H9 (cell line): ENCODE data around the gene C1S. TPM values are rescaled to one million over a fixed set of nuclear protein-coding genes. Genes with fewer than 3 reads are reported as not detected.

Experiments
- DNase-seq: peaks from one replicate; pipeline ENCODE4 v3.0.0-alpha.2; 2017
- H2AFZ ChIP-seq: one replicate; pipeline ENCODE4 v1.6.1; 2013; ENCODE audit warnings: mild to moderate bottlenecking, low read length, control low read depth, moderate library complexity
- H2AK5ac ChIP-seq: 2 replicates; pipeline ENCODE4 v1.6.1; 2013; ENCODE audit warnings: low read length, control low read depth, mixed read lengths; ENCODE audit not compliant: insufficient read length
- H2BK120ac ChIP-seq: one replicate; pipeline ENCODE4 v1.6.1; 2013; ENCODE audit warnings: low read depth, mild to moderate bottlenecking, low read length, control low read depth, inconsistent platforms; ENCODE audit not compliant: poor library complexity, severe bottlenecking
- H2BK12ac ChIP-seq: 2 replicates; pipeline ENCODE4 v1.6.1; 2013; ENCODE audit warnings: low read length, control low read depth, mixed read lengths, low read depth; ENCODE audit not compliant: insufficient read length
- H2BK15ac ChIP-seq: 2 replicates; pipeline ENCODE4 v1.6.1; 2013; ENCODE audit warnings: low read depth, low read length, control low read depth
- H2BK20ac ChIP-seq: one replicate; pipeline ENCODE4 v1.6.1; 2013; ENCODE audit warnings: low read depth, mild to moderate bottlenecking, low read length, control low read depth, inconsistent platforms; ENCODE audit not compliant: poor library complexity, severe bottlenecking
- H2BK5ac ChIP-seq: 2 replicates; pipeline ENCODE4 v1.6.1; 2013; ENCODE audit warnings: low read length, control low read depth, mixed read lengths; ENCODE audit not compliant: insufficient read length
- H3K14ac ChIP-seq: 2 replicates; pipeline ENCODE4 v1.6.1; 2013; ENCODE audit warnings: low read length, control low read depth; ENCODE audit not compliant: insufficient read depth
- H3K18ac ChIP-seq: 2 replicates; pipeline ENCODE4 v1.6.1; 2013; ENCODE audit warnings: low read depth, mild to moderate bottlenecking, mixed read lengths, low read length, control low read depth; ENCODE audit not compliant: insufficient read length
- H3K23ac ChIP-seq: 2 replicates; pipeline ENCODE4 v1.6.1; 2013; ENCODE audit warnings: low read length, control low read depth, mixed read lengths, low read depth; ENCODE audit not compliant: insufficient read length
- H3K23me2 ChIP-seq: 2 replicates; pipeline ENCODE4 v1.6.1; 2013; ENCODE audit warnings: low read depth, mild to moderate bottlenecking, mixed read lengths, low read length, control low read depth; ENCODE audit not compliant: insufficient read length, poor library complexity, severe bottlenecking
- H3K27ac ChIP-seq: 2 replicates; pipeline ENCODE4 v1.5.1; 2013; ENCODE audit warnings: low read length, control low read depth, mixed read lengths, low read depth; ENCODE audit not compliant: insufficient read length
- H3K27me3 ChIP-seq: 2 replicates; pipeline ENCODE4 v1.6.1; 2013; ENCODE audit warnings: low read length, control low read depth, inconsistent platforms; ENCODE audit not compliant: insufficient read depth
- H3K4ac ChIP-seq: 2 replicates; pipeline ENCODE4 v1.6.1; 2013; ENCODE audit warnings: low read depth, mild to moderate bottlenecking, control low read depth, inconsistent platforms, low read length, moderate library complexity
- H3K4me1 ChIP-seq: 2 replicates; pipeline ENCODE4 v1.6.1; 2013; ENCODE audit warnings: low read length, control low read depth, inconsistent platforms; ENCODE audit not compliant: insufficient read depth
- H3K4me2 ChIP-seq: 2 replicates; pipeline ENCODE4 v1.6.1; 2013; ENCODE audit warnings: low read length, control low read depth, mixed read lengths; ENCODE audit not compliant: insufficient read length, insufficient read depth
- H3K56ac ChIP-seq: 2 replicates; pipeline ENCODE4 v1.6.1; 2013; ENCODE audit warnings: low read depth, mild to moderate bottlenecking, mixed read lengths, low read length, control low read depth; ENCODE audit not compliant: insufficient read length
- H3K79me1 ChIP-seq: 2 replicates; pipeline ENCODE4 v1.6.1; 2013; ENCODE audit warnings: low read depth, mild to moderate bottlenecking, moderate library complexity, low read length, control low read depth, inconsistent platforms; ENCODE audit not compliant: insufficient read depth, poor library complexity, severe bottlenecking
- H3K79me2 ChIP-seq: 2 replicates; pipeline ENCODE4 v1.6.1; 2013; ENCODE audit warnings: low read length, control low read depth, inconsistent platforms; ENCODE audit not compliant: insufficient read depth
- H3K9ac ChIP-seq: 2 replicates; pipeline ENCODE4 v1.6.1; 2013; ENCODE audit warnings: low read length, control low read depth, mixed read lengths; ENCODE audit not compliant: insufficient read length; ENCODE audit errors: extremely low read depth
- H3K9me3 ChIP-seq: one replicate; pipeline ENCODE4 v1.6.1; 2013; ENCODE audit warnings: low read depth, low read length, inconsistent platforms; ENCODE audit not compliant: control insufficient read depth
- H3T11ph ChIP-seq: one replicate; pipeline ENCODE4 v1.6.1; 2013; ENCODE audit warnings: mild to moderate bottlenecking, low read length, control low read depth, inconsistent platforms
- H4K20me1 ChIP-seq: one replicate; pipeline ENCODE4 v1.6.1; 2013; ENCODE audit not compliant: control insufficient read depth, insufficient read length, insufficient read depth
- H4K5ac ChIP-seq: 2 replicates; pipeline ENCODE4 v1.6.1; 2013; ENCODE audit warnings: low read depth, mild to moderate bottlenecking, mixed read lengths, low read length, control low read depth; ENCODE audit not compliant: insufficient read length
- H4K8ac ChIP-seq: replicated peaks from 2 replicates; pipeline ENCODE4 v1.6.1; 2013; ENCODE audit warnings: low read length, control low read depth, mixed read lengths, low read depth; ENCODE audit not compliant: insufficient read length
- H4K91ac ChIP-seq: 2 replicates; pipeline ENCODE4 v1.6.1; 2013; ENCODE audit warnings: low read depth, mild to moderate bottlenecking, moderate library complexity, mixed read lengths, low read length, control low read depth; ENCODE audit not compliant: insufficient read length
- H3K27ac Mint-ChIP-seq, 3 experiments: 2 replicates in 2 of 3; 3 replicates in 1 of 3; pipeline ENCODE4 v1.8.0; 2020 to 2021; ENCODE audit warnings: mixed read lengths in 3 of 3, mild to moderate bottlenecking in 1 of 3, moderate library complexity in 1 of 3
- H3K27me3 Mint-ChIP-seq: 2 replicates; pipeline ENCODE4 v1.8.0; 2021; ENCODE audit warnings: low read depth, mild to moderate bottlenecking, moderate library complexity, mixed read lengths
- H3K36me3 Mint-ChIP-seq, 3 experiments: 2 replicates in 2 of 3; 3 replicates in 1 of 3; pipeline ENCODE4 v1.8.0; 2020 to 2021; ENCODE audit warnings: low read depth in 3 of 3, mixed read lengths in 3 of 3; ENCODE audit not compliant: insufficient read depth in 1 of 3
- H3K4me1 Mint-ChIP-seq, 2 experiments: 2 replicates each; pipeline ENCODE4 v1.8.0; 2020; ENCODE audit warnings: mixed read lengths in 2 of 2
- H3K4me3 Mint-ChIP-seq, 2 experiments: 2 replicates in 1 of 2; 3 replicates in 1 of 2; pipeline ENCODE4 v1.8.0; 2020 to 2021; ENCODE audit warnings: mild to moderate bottlenecking in 2 of 2, mixed read lengths in 2 of 2, moderate library complexity in 1 of 2
- H3K9me3 Mint-ChIP-seq, 2 experiments: 2 replicates in 1 of 2; 3 replicates in 1 of 2; pipeline ENCODE4 v1.8.0; 2020; ENCODE audit warnings: mild to moderate bottlenecking in 2 of 2, mixed read lengths in 2 of 2, moderate library complexity in 1 of 2
- CTCF ChIP-seq: fragments of 200-600 bp; sonication (generic); conservative IDR thresholded peaks from 3 replicates; pipeline ENCODE4 v1.8.0; 2021; ENCODE audit warnings: antibody characterized with exemption, mild to moderate bottlenecking
- WGBS: extraction: QIAGEN DNeasy Blood & Tissue Kit; methylation state at CpG from one replicate; pipeline ENCODE4 v1.1.7; 2013; ENCODE audit warnings: missing lambda C conversion rate, low lambda C conversion rate, mixed read lengths; ENCODE audit not compliant: insufficient read length; ENCODE audit errors: extremely low coverage; 5-methylcytosine and 5-hydroxymethylcytosine counted together
- total RNA-seq: library from RNA; stranded (reverse); gene quantifications from 2 replicates; pipeline ENCODE4 v1.2.1, GENCODE V29; 2021

C1S gene
- total RNA-seq, 1 experiment from 2014 or later, result 4.2 TPM

GRCh38 chr12:7039403-7039802, 21.1 kb upstream of the C1S start:
- H3K23me2 ChIP-seq, result no peaks in the 10 kb centered on the region
- H3K14ac ChIP-seq, result no peak overlapping the region
- Mint-ChIP-seq H3K36me3 (peaks cover 0 to 3% (median 0%) of the 10 kb centered on the region in 3 experiments; a peak in 1 of 7 replicates), H3K9me3 (peaks cover 2 to 3% of the 10 kb centered on the region in 2 experiments; a peak in 3 of 5 replicates), H3K27me3 (no peaks in the 10 kb centered on the region; the same call in 1 of the 2 replicates), H3K4me3 (no peak overlapping the region), H3K27ac (no peak overlapping the region), H3K4me1 (peaks cover 16 to 18% of the 10 kb centered on the region in 2 experiments)
- H4K8ac ChIP-seq, result no peak overlapping the region
- H3K27ac ChIP-seq, result no peak overlapping the region
- H3K9me3 ChIP-seq, result no peaks in the 10 kb centered on the region
- no peak for DNase-seq
- no peak overlapping the region for H2BK12ac ChIP-seq
- no peak overlapping the region for H4K91ac ChIP-seq
- no peak overlapping the region for H3K23ac ChIP-seq
- no peaks in the 10 kb centered on the region for H4K20me1 ChIP-seq
- H3K79me1 ChIP-seq, result no peaks in the 10 kb centered on the region
- no peak overlapping the region for H2BK15ac ChIP-seq
- H2AK5ac ChIP-seq, result no peak overlapping the region
- H3K18ac ChIP-seq, result no peak overlapping the region
- no peak for TF ChIP-seq CTCF
- H3T11ph ChIP-seq, result no peak overlapping the region
- no peak overlapping the region for H3K4ac ChIP-seq
- no peak overlapping the region for H2BK120ac ChIP-seq
- peaks cover 3% of the 10 kb centered on the region; the same call in 1 of the 2 replicates for H3K4me1 ChIP-seq
- H2BK20ac ChIP-seq, result no peak overlapping the region
- H3K9ac ChIP-seq, result no peak overlapping the region
- H3K27me3 ChIP-seq, result no peaks in the 10 kb centered on the region
- no peak overlapping the region for H3K4me2 ChIP-seq
- no peak overlapping the region for H4K5ac ChIP-seq
- H3K79me2 ChIP-seq, result no peaks in the 10 kb centered on the region
- WGBS, result no CpG with 5 or more reads among the region's 10 CpGs
- no peak overlapping the region for H2AFZ ChIP-seq
- H3K56ac ChIP-seq, result no peak overlapping the region
- H2BK5ac ChIP-seq, result no peak overlapping the region
